ENCODE results near the gene ADAP2. TPM values are rescaled to one million over a fixed set of nuclear protein-coding genes. Genes with fewer than 3 reads are reported as not detected.

ADAP2 gene
- total RNA-seq, 4 donors from 2014 or later, result 10.6 to 20.9 (median 12.6) TPM

DNA sequence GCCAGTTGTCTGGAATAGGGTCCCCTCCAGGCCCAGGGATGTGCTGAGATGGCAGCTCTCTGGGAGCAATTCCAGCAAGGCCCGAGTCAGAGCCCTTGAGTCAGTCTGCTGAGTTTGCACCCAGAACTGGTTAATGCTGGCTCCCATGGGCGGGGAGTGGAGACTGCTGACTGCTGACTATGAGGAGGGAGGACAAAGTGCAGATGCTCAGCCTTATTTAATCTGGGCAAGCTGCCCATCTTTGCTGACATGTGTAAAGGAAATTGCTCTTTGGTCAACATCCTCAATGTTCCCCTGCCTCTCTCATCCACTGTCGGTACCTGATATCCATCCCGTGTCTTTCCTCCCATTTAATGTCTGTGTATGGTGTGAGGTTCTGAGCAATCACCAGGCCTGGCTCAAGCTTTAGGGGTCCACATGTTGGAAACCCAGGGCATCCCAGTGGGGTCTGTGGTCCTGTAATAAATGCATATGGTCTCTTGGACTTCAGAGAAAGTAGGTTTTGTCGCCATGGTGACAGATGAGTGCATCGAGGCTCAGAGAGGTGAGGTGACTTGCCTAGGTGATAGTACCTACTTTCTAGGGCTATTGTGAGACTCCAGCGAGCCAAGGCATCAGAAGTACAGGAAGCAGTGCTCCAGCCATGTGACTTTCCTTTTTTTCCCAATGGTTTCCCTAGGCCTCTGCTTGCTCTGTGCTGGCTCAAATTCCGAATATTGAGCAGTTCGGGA is 29.1 kb downstream of the ADAP2 start:
- Histone ChIP-seq H3K4me1 (no peaks in the 10 kb centered on the region), H3K27ac (peak overlapping the region in 1 of 4 donors; percentile 24), H3K27me3 (no peaks in the 10 kb centered on the region), H3K36me3 (no peaks in the 10 kb centered on the region), H3K9me3 (no peaks in the 10 kb centered on the region), H3K4me3 (no peak overlapping the region)
- TF ChIP-seq POLR2AphosphoS5 (IDR thresholded peaks at IDR 0.05) (no peak), EP300 (IDR thresholded peaks at IDR 0.05) (no peak), POLR2A (IDR thresholded peaks at IDR 0.05) (no peak)
- TF ChIP-seq, protein P1, sequence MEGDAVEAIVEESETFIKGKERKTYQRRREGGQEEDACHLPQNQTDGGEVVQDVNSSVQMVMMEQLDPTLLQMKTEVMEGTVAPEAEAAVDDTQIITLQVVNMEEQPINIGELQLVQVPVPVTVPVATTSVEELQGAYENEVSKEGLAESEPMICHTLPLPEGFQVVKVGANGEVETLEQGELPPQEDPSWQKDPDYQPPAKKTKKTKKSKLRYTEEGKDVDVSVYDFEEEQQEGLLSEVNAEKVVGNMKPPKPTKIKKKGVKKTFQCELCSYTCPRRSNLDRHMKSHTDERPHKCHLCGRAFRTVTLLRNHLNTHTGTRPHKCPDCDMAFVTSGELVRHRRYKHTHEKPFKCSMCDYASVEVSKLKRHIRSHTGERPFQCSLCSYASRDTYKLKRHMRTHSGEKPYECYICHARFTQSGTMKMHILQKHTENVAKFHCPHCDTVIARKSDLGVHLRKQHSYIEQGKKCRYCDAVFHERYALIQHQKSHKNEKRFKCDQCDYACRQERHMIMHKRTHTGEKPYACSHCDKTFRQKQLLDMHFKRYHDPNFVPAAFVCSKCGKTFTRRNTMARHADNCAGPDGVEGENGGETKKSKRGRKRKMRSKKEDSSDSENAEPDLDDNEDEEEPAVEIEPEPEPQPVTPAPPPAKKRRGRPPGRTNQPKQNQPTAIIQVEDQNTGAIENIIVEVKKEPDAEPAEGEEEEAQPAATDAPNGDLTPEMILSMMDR (IDR thresholded peaks at IDR 0.05), result no peak
- 55 to 69% methylated on average over 3 to 7 of the region's 9 CpGs for WGBS, 2 donors (ENCODE audit: low coverage in 1 of 2)
- peak; percentile 79 for ATAC-seq

- Histone ChIP-seq H3K27me3 (no peaks in the 10 kb centered on the region), H3K36me3 (no peaks in the 10 kb centered on the region), H3K9me3 (no peaks in the 10 kb centered on the region), H3K4me1 (peaks cover 0 to 15% (median 3%) of the 10 kb centered on the region in 3 donors), H3K27ac (peak overlapping the region in 1 of 4 donors; percentile 48), H3K4me3 (no peak overlapping the region)
- 85 to 87% methylated on average over 6 of the region's 9 CpGs for WGBS, 2 donors (ENCODE audit: low coverage in 1 of 2)
- TF ChIP-seq EP300 (IDR thresholded peaks at IDR 0.05) (no peak), POLR2A (IDR thresholded peaks at IDR 0.05) (no peak), POLR2AphosphoS5 (IDR thresholded peaks at IDR 0.05) (no peak)
- TF ChIP-seq, protein P1 (IDR thresholded peaks at IDR 0.05), result no peak
- no peak for ATAC-seq
Observed at GRCh38 chr17:30952638-30953393, 31.1 kb downstream of the ADAP2 start.

DNA sequence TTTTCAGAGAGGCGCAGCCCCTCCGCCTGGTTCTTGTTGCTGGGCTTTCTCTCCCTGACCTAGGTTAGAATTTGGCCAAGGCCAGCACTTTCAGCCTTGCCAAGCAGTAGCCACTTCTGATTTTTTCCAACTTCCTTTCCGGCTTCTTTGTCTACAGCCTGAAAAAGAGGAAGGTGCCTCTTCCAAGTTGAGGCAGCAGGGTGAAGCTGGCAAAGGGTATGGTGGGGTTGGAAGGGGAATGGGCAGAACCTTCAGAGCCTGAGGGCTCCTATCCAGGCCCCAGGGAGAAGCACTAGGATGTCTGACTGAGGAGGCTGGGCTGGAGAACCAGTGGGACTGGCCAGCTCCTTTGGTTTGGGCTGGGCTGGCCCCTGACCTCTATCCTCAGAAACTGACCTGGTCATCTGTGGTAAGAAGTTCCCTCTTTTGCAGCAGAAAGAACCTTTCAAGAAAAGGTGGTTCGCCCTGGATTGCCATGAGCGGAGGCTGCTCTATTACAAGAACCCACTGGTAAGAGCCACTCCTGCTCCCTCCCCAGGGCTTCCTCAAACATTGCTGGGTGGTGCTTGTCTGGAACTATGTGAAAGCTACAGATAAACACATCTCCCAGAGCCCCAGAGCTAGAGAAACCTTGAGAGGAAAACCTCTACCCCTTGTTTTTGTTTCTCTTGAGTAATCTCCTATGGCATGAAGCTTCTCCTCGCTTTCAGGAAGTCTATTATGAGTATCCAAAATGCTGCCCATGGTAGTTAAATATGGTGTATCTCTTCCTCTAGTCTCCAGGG is 32.5 kb downstream of the ADAP2 start:
- H3K27me3 ChIP-seq, result no peaks in the 10 kb centered on the region
- no peak for ATAC-seq
- no peaks in the 10 kb centered on the region for H3K36me3 ChIP-seq
- peaks cover 0 to 15% (median 3%) of the 10 kb centered on the region in 3 donors for H3K4me1 ChIP-seq
- TF ChIP-seq POLR2A (IDR thresholded peaks at IDR 0.05) (no peak), EP300 (IDR thresholded peaks at IDR 0.05) (no peak), POLR2AphosphoS5 (IDR thresholded peaks at IDR 0.05) (no peak)
- TF ChIP-seq, protein P1 (IDR thresholded peaks at IDR 0.05), result no peak
- H3K4me3 ChIP-seq, result no peak overlapping the region
- 76 to 100% methylated on average over 1 to 2 of the region's 6 CpGs for WGBS, 2 donors (ENCODE audit: low coverage in 1 of 2)
- peak overlapping the region in 3 of 4 donors; percentile 22 to 48 (median 23) for H3K27ac ChIP-seq
- H3K9me3 ChIP-seq, result no peaks in the 10 kb centered on the region

GRCh38 chr17:30956764-30957374 is 35.1 kb downstream of the ADAP2 start:
- Histone ChIP-seq H3K36me3 (no peaks in the 10 kb centered on the region), H3K27me3 (no peaks in the 10 kb centered on the region), H3K4me3 (no peak overlapping the region), H3K27ac (peak overlapping the region in 3 of 4 donors; percentile 18 to 66 (median 63)), H3K9me3 (no peaks in the 10 kb centered on the region), H3K4me1 (peaks cover 0 to 15% (median 3%) of the 10 kb centered on the region in 3 donors)
- ATAC-seq, result peak; percentile 36
- TF ChIP-seq EP300 (IDR thresholded peaks at IDR 0.05), result no peak
- no peak for TF ChIP-seq POLR2A (IDR thresholded peaks at IDR 0.05)
- TF ChIP-seq POLR2AphosphoS5 (IDR thresholded peaks at IDR 0.05), result no peak
- TF ChIP-seq, protein P1 (IDR thresholded peaks at IDR 0.05), result no peak
- 19 to 27% methylated on average over 5 to 6 of the region's 8 CpGs for WGBS, 2 donors (ENCODE audit: low coverage in 1 of 2)
